GM18519 (cell line): ENCODE data around the gene MAX.
"Not testable (repeated sequence)": the region's sequence is repeated elsewhere in the genome, so short reads cannot be mapped to it uniquely, and the experiment has no call there.

Experiments
- ATAC-seq: cut with Tn5 transposase; IDR thresholded peaks from one replicate; pipeline ENCODE4 v1.9.1; 2021; ENCODE audit warnings: mild to moderate bottlenecking, moderate library complexity; ENCODE audit not compliant: unreplicated experiment, low FRiP score

Gene MAX

GRCh38 chr14:65106316-65106715 is 4.0 kb upstream of the MAX start:
- ATAC-seq = no peak

GRCh38 chr14:65104791-65105190 is 2.5 kb upstream of the MAX start:
- no peak for ATAC-seq

- ATAC-seq = no peak
Measured at GRCh38 chr14:65103150-65103760, 938 bp upstream of the MAX start.

GRCh38 chr14:65101631-65102440 is 481 bp downstream of the MAX start:
- ATAC-seq = no peak

GRCh38 chr14:65100922-65101541 is 1.3 kb downstream of the MAX start:
- no peak for ATAC-seq

- no peak for ATAC-seq
Measured at GRCh38 chr14:65098586-65098985, 3.7 kb downstream of the MAX start.

- ATAC-seq = no peak
Measured at GRCh38 chr14:65096323-65097089, 5.8 kb downstream of the MAX start.

- no peak for ATAC-seq
Measured at GRCh38 chr14:65095633-65096205, 6.6 kb downstream of the MAX start.

- ATAC-seq = no peak
Measured at GRCh38 chr14:65092349-65092748, 10.0 kb downstream of the MAX start.

- ATAC-seq = not testable (repeated sequence)
Measured at GRCh38 chr14:65087835-65088234, 14.5 kb downstream of the MAX start.

- ATAC-seq = not testable (repeated sequence)
Measured at GRCh38 chr14:65086686-65087085, 15.6 kb downstream of the MAX start.

GRCh38 chr14:65084554-65085505 is 17.5 kb downstream of the MAX start:
- ATAC-seq = no peak

GRCh38 chr14:65082930-65083329 is 19.4 kb downstream of the MAX start:
- no peak for ATAC-seq

GRCh38 chr14:65080960-65081747 is 21.2 kb downstream of the MAX start:
- no peak for ATAC-seq

GRCh38 chr14:65079768-65080167 is 22.5 kb downstream of the MAX start:
- ATAC-seq = no peak

- no peak for ATAC-seq
Measured at GRCh38 chr14:65079201-65079600, 23.1 kb downstream of the MAX start.

GRCh38 chr14:65077318-65077717 is 25.0 kb downstream of the MAX start:
- ATAC-seq = no peak

GRCh38 chr14:65075628-65076325 is 26.5 kb downstream of the MAX start:
- ATAC-seq = no peak
